GM18907 (cell line): ENCODE data around the gene COL9A2.
A peak's percentile ranks its signal among the peaks of the same experiment; 100 is the strongest.

Experiments used
- ATAC-seq: cut with Tn5 transposase; IDR thresholded peaks from one replicate; pipeline ENCODE4 v1.9.1; 2021; ENCODE audit warnings: mild to moderate bottlenecking, moderate library complexity; ENCODE audit not compliant: unreplicated experiment

The COL9A2 gene

GRCh38 chr1:40318970-40319621 is 2.0 kb upstream of the COL9A2 start:
- no peak for ATAC-seq

GRCh38 chr1:40318476-40318875 is 1.4 kb upstream of the COL9A2 start:
- ATAC-seq, result no peak

- no peak for ATAC-seq
Measured at GRCh38 chr1:40317394-40318074, 448 bp upstream of the COL9A2 start.

GRCh38 chr1:40315795-40316594 is 1.1 kb downstream of the COL9A2 start:
- no peak for ATAC-seq

GRCh38 chr1:40315239-40315794 is 1.8 kb downstream of the COL9A2 start:
- peak; percentile 44 for ATAC-seq

- no peak for ATAC-seq
Measured at GRCh38 chr1:40314721-40315238, 2.3 kb downstream of the COL9A2 start.

- ATAC-seq, result no peak
Measured at GRCh38 chr1:40313958-40314720, 2.9 kb downstream of the COL9A2 start.

GRCh38 chr1:40313329-40313957 is 3.6 kb downstream of the COL9A2 start:
- ATAC-seq, result peak; percentile 37

- peak; percentile 42 for ATAC-seq
Measured at GRCh38 chr1:40312238-40313205, 4.6 kb downstream of the COL9A2 start.

- no peak for ATAC-seq
Measured at GRCh38 chr1:40311692-40312091, 5.4 kb downstream of the COL9A2 start.

GRCh38 chr1:40310983-40311642 is 6.0 kb downstream of the COL9A2 start:
- no peak for ATAC-seq

- no peak for ATAC-seq
Measured at GRCh38 chr1:40310129-40310461, 7.0 kb downstream of the COL9A2 start.

- no peak for ATAC-seq
Measured at GRCh38 chr1:40309374-40310128, 7.5 kb downstream of the COL9A2 start.

GRCh38 chr1:40308036-40308727 is 8.9 kb downstream of the COL9A2 start:
- ATAC-seq, result no peak

- no peak for ATAC-seq
Measured at GRCh38 chr1:40307186-40307585, 9.9 kb downstream of the COL9A2 start.

GRCh38 chr1:40306296-40306695 is 10.8 kb downstream of the COL9A2 start:
- ATAC-seq, result no peak

GRCh38 chr1:40305871-40306270 is 11.2 kb downstream of the COL9A2 start:
- no peak for ATAC-seq
